WTC11 (cell line): ENCODE data around the gene GPC5. TPM values are rescaled to one million over a fixed set of nuclear protein-coding genes. Genes with fewer than 3 reads are reported as not detected.
A peak's percentile ranks its signal among the peaks of the same experiment; 100 is the strongest.

ENCODE experiments used
- ATAC-seq: fragments of 200-7000 bp; cut with Tn5 transposase; 2 replicates; pipeline ENCODE4 v1.10.0; 2021; ENCODE audit warnings: mild to moderate bottlenecking, moderate library complexity
- CTCF ChIA-PET: fragments of 300-600 bp; sonication (Branson Sonifier 250); formaldehyde crosslinking; loops from one replicate; lab custom pipeline; 2021; ENCODE audit warnings: antibody characterized with exemption; lab: Charles Lee
- POLR2A ChIA-PET: fragments of 350-600 bp; sonication (Branson Sonifier 250); formaldehyde crosslinking; loops from one replicate; lab custom pipeline; 2021; ENCODE audit warnings: antibody characterized with exemption; lab: Charles Lee
- DNase-seq: peaks from one replicate; pipeline ENCODE4 v3.0.0; 2021; ENCODE audit warnings: low spot score
- H3K27ac Mint-ChIP-seq: 2 replicates; pipeline ENCODE4 v1.8.0; 2021; ENCODE audit warnings: mixed read lengths
- H3K27me3 Mint-ChIP-seq: 2 replicates; pipeline ENCODE4 v1.8.0; 2021; ENCODE audit warnings: low read depth, mild to moderate bottlenecking, moderate library complexity, mixed read lengths
- H3K36me3 Mint-ChIP-seq: 2 replicates; pipeline ENCODE4 v1.8.0; 2021; ENCODE audit warnings: mixed read lengths
- H3K4me1 Mint-ChIP-seq: 2 replicates; pipeline ENCODE4 v1.8.0; 2022; ENCODE audit warnings: mixed read lengths
- H3K4me3 Mint-ChIP-seq: 2 replicates; pipeline ENCODE4 v1.8.0; 2021; ENCODE audit warnings: mild to moderate bottlenecking, moderate library complexity, mixed read lengths
- H3K9me3 Mint-ChIP-seq: 2 replicates; pipeline ENCODE4 v1.8.0; 2021; ENCODE audit warnings: mixed read lengths
- JUN ChIP-seq: sonication (generic); formaldehyde crosslinking; IDR thresholded peaks from 2 replicates; pipeline ENCODE4 v1.8.0; 2023; ENCODE audit warnings: mild to moderate bottlenecking, missing genetic modification reagents
- NFYB ChIP-seq: sonication (generic); formaldehyde crosslinking; conservative IDR thresholded peaks from 2 replicates; pipeline ENCODE4 v1.8.0; 2022; ENCODE audit warnings: low read depth, missing genetic modification reagents
- ZNF138 ChIP-seq: sonication (generic); formaldehyde crosslinking; conservative IDR thresholded peaks from 2 replicates; pipeline ENCODE4 v1.8.1; 2022; ENCODE audit warnings: mild to moderate bottlenecking, moderate library complexity, missing genetic modification reagents
- ZNF423 ChIP-seq: fragments of 250-450 bp; sonication (Bioruptor Pico); IDR thresholded peaks from 2 replicates; pipeline ENCODE4 v2.1.2; 2022; ENCODE audit warnings: mild to moderate bottlenecking, moderate library complexity
- ZNF671 ChIP-seq: fragments of 250-450 bp; sonication (Bioruptor Pico); IDR thresholded peaks from 2 replicates; pipeline ENCODE4 v1.8.0; 2021; ENCODE audit warnings: mild to moderate bottlenecking
- total RNA-seq: library from RNA; stranded (reverse); gene quantifications from 3 replicates; pipeline ENCODE4 v1.2.3, GENCODE V29; 2021
- TF ChIP-seq, protein P1 (sequence below): fragments of 250-450 bp; sonication (Bioruptor Pico); IDR thresholded peaks from 2 replicates; pipeline ENCODE4 v1.9.0; 2021; ENCODE audit warnings: mild to moderate bottlenecking
- TF ChIP-seq, protein P2 (sequence below): sonication (generic); formaldehyde crosslinking; IDR thresholded peaks from 2 replicates; pipeline ENCODE4 v1.8.1; 2023; ENCODE audit warnings: mild to moderate bottlenecking, missing genetic modification reagents
- TF ChIP-seq, protein P3 (sequence below): fragments of 250-450 bp; sonication (Bioruptor Pico); IDR thresholded peaks from 2 replicates; pipeline ENCODE4 v1.9.0; 2021; ENCODE audit warnings: mild to moderate bottlenecking, borderline replicate concordance
- TF ChIP-seq, protein P4 (sequence below): fragments of 250-450 bp; sonication (Bioruptor Pico); conservative IDR thresholded peaks from 2 replicates; pipeline ENCODE4 v1.9.0; 2021; ENCODE audit warnings: mild to moderate bottlenecking
- TF ChIP-seq, protein P5 (sequence below): fragments of 200-600 bp; IDR thresholded peaks from 2 replicates; pipeline ENCODE4 v1.8.0; 2022; ENCODE audit warnings: antibody characterized with exemption
- TF ChIP-seq, protein P6 (sequence below): sonication (generic); formaldehyde crosslinking; IDR thresholded peaks from 2 replicates; pipeline ENCODE4 v1.8.1; 2023; ENCODE audit warnings: mild to moderate bottlenecking, missing genetic modification reagents, borderline replicate concordance
- TF ChIP-seq, protein P7 (sequence below): sonication (generic); formaldehyde crosslinking; IDR thresholded peaks from 2 replicates; pipeline ENCODE4 v1.8.1; 2022; ENCODE audit warnings: low read depth, mild to moderate bottlenecking, moderate library complexity, missing genetic modification reagents, borderline replicate concordance
- TF ChIP-seq, protein P8 (sequence below): sonication (generic); formaldehyde crosslinking; IDR thresholded peaks from 2 replicates; pipeline ENCODE4 v1.8.1; 2023; ENCODE audit warnings: mild to moderate bottlenecking, missing genetic modification reagents

The GPC5 gene
- total RNA-seq, 1 experiment from 2014 or later: 0.46 TPM

DNA sequence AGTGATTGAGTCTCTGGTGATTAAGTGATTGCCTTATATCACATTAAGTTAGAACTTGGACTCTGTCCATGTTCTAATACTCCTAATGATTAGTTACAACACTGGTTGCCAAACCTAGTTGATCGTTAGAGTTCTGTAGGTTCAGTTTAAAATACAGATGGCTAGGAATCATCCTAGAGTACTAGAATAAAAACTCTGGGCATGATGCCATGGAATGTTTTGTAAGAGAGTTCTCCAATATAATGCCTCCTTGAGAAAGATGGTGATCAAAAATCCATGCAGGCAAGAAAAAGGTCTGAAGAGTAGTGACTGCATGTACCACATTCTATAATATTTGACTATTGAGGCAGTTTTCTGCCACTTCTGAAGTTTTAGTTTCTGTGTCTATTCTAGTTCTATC lies 176.3 kb downstream of the GPC5 start (continued):
- TF ChIP-seq, protein P1, sequence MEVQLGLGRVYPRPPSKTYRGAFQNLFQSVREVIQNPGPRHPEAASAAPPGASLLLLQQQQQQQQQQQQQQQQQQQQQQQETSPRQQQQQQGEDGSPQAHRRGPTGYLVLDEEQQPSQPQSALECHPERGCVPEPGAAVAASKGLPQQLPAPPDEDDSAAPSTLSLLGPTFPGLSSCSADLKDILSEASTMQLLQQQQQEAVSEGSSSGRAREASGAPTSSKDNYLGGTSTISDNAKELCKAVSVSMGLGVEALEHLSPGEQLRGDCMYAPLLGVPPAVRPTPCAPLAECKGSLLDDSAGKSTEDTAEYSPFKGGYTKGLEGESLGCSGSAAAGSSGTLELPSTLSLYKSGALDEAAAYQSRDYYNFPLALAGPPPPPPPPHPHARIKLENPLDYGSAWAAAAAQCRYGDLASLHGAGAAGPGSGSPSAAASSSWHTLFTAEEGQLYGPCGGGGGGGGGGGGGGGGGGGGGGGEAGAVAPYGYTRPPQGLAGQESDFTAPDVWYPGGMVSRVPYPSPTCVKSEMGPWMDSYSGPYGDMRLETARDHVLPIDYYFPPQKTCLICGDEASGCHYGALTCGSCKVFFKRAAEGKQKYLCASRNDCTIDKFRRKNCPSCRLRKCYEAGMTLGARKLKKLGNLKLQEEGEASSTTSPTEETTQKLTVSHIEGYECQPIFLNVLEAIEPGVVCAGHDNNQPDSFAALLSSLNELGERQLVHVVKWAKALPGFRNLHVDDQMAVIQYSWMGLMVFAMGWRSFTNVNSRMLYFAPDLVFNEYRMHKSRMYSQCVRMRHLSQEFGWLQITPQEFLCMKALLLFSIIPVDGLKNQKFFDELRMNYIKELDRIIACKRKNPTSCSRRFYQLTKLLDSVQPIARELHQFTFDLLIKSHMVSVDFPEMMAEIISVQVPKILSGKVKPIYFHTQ: no peak

DNA sequence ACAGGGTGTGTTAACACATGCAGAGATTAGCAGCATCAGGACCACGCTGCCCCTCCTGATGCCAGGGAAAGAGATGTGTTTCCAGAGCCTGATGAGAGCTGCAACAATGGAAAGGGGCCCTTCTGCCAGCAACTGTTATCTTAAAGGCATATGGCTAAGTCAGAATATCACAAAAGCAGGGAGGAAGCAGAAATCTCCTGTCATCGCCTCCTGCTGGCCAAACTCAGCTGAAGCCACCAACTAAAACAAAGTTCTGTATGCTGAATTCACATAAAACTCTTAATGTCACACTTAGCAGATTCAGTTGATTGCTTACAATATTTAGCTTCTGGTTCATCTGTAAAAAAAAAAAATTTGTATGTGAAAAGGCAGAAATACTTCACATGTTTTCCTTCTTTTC lies 178.2 kb downstream of the GPC5 start:
- Mint-ChIP-seq H3K27ac (no peak overlapping the region), H3K9me3 (peaks cover 7% of the 10 kb centered on the region), H3K27me3 (no peaks in the 10 kb centered on the region), H3K4me1 (no peaks in the 10 kb centered on the region), H3K36me3 (no peaks in the 10 kb centered on the region), H3K4me3 (no peak overlapping the region)
- TF ChIP-seq, protein P2, sequence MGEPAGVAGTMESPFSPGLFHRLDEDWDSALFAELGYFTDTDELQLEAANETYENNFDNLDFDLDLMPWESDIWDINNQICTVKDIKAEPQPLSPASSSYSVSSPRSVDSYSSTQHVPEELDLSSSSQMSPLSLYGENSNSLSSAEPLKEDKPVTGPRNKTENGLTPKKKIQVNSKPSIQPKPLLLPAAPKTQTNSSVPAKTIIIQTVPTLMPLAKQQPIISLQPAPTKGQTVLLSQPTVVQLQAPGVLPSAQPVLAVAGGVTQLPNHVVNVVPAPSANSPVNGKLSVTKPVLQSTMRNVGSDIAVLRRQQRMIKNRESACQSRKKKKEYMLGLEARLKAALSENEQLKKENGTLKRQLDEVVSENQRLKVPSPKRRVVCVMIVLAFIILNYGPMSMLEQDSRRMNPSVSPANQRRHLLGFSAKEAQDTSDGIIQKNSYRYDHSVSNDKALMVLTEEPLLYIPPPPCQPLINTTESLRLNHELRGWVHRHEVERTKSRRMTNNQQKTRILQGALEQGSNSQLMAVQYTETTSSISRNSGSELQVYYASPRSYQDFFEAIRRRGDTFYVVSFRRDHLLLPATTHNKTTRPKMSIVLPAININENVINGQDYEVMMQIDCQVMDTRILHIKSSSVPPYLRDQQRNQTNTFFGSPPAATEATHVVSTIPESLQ: no peak
- TF ChIP-seq, protein P3, sequence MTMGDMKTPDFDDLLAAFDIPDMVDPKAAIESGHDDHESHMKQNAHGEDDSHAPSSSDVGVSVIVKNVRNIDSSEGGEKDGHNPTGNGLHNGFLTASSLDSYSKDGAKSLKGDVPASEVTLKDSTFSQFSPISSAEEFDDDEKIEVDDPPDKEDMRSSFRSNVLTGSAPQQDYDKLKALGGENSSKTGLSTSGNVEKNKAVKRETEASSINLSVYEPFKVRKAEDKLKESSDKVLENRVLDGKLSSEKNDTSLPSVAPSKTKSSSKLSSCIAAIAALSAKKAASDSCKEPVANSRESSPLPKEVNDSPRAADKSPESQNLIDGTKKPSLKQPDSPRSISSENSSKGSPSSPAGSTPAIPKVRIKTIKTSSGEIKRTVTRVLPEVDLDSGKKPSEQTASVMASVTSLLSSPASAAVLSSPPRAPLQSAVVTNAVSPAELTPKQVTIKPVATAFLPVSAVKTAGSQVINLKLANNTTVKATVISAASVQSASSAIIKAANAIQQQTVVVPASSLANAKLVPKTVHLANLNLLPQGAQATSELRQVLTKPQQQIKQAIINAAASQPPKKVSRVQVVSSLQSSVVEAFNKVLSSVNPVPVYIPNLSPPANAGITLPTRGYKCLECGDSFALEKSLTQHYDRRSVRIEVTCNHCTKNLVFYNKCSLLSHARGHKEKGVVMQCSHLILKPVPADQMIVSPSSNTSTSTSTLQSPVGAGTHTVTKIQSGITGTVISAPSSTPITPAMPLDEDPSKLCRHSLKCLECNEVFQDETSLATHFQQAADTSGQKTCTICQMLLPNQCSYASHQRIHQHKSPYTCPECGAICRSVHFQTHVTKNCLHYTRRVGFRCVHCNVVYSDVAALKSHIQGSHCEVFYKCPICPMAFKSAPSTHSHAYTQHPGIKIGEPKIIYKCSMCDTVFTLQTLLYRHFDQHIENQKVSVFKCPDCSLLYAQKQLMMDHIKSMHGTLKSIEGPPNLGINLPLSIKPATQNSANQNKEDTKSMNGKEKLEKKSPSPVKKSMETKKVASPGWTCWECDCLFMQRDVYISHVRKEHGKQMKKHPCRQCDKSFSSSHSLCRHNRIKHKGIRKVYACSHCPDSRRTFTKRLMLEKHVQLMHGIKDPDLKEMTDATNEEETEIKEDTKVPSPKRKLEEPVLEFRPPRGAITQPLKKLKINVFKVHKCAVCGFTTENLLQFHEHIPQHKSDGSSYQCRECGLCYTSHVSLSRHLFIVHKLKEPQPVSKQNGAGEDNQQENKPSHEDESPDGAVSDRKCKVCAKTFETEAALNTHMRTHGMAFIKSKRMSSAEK: no peak
- TF ChIP-seq JUN (CRISPR knock-in tag) (no peak), ZNF138 (no peak)
- TF ChIP-seq, protein P4, sequence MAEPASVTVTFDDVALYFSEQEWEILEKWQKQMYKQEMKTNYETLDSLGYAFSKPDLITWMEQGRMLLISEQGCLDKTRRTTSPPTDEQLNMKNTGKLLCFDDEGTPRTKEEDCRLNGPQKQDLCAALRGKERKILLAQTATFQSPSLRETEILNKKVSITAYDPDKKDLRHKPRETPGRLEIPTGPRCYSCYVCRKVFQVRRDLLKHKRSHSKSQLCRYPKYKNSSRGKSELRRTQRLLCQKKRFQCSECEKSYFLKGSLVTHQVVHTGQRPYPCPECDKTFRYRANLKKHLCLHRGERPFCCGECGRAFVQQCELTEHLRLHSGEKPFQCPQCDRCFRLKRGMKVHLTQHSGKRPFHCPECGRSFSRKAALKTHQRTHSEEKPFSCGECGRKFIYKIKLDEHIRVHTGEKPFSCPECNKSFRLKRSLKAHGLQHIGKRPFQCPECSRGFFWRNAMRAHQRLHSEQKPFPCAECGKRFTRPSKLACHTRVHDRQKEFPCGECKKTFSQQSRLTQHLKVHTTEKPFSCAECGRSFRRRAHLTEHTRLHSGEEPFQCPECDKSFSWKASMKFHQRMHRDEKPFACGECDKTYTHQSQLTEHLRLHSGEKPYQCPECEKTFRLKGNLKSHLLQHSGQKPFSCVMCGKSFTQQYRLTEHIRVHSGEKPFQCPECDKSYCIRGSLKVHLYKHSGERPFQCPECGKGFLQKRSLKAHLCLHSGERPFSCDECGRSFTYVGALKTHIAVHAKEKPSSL (CRISPR knock-in tag): no peak
- TF ChIP-seq, protein P5, sequence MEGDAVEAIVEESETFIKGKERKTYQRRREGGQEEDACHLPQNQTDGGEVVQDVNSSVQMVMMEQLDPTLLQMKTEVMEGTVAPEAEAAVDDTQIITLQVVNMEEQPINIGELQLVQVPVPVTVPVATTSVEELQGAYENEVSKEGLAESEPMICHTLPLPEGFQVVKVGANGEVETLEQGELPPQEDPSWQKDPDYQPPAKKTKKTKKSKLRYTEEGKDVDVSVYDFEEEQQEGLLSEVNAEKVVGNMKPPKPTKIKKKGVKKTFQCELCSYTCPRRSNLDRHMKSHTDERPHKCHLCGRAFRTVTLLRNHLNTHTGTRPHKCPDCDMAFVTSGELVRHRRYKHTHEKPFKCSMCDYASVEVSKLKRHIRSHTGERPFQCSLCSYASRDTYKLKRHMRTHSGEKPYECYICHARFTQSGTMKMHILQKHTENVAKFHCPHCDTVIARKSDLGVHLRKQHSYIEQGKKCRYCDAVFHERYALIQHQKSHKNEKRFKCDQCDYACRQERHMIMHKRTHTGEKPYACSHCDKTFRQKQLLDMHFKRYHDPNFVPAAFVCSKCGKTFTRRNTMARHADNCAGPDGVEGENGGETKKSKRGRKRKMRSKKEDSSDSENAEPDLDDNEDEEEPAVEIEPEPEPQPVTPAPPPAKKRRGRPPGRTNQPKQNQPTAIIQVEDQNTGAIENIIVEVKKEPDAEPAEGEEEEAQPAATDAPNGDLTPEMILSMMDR: peak; percentile 42
- peak; percentile 50 for DNase-seq
- ATAC-seq: peak; percentile 84
- ChIA-PET CTCF (interaction anchor here (1.2 to 3.8 kb wide), 5 partner anchors 16 to 205 kb away, joined by 3 to 15 read pairs (median 8); no protein-coding TSS in a partner anchor), POLR2A (no interaction called here)

DNA sequence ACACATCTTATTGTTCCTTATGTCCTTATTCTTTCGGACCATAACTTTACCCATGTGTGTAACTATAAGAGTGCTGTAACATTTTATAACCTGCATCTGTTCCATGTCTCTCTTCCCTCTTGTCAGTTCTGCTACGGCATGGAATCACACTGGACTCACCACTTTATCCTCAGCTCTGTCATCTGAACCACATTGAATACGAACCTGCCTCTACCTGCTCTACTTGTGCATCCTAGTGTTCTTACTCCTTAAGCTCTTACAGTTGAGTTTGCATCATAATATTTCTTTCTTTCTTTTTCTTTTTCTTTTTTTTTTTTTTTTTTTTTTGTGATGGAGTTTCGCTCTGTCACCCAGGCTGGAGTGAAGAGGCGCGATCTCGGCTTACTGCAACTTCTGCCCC lies 180.9 kb downstream of the GPC5 start:
- Mint-ChIP-seq H3K9me3 (peaks cover 7% of the 10 kb centered on the region), H3K4me3 (no peak overlapping the region), H3K27me3 (no peaks in the 10 kb centered on the region), H3K36me3 (no peaks in the 10 kb centered on the region), H3K4me1 (no peaks in the 10 kb centered on the region), H3K27ac (no peak overlapping the region)
- CTCF ChIA-PET: no interaction called here
- no peak for DNase-seq
- no peak for ATAC-seq
- POLR2A ChIA-PET: no interaction called here
- no peak for TF ChIP-seq ZNF423 (CRISPR knock-in tag)
- TF ChIP-seq, protein P6, sequence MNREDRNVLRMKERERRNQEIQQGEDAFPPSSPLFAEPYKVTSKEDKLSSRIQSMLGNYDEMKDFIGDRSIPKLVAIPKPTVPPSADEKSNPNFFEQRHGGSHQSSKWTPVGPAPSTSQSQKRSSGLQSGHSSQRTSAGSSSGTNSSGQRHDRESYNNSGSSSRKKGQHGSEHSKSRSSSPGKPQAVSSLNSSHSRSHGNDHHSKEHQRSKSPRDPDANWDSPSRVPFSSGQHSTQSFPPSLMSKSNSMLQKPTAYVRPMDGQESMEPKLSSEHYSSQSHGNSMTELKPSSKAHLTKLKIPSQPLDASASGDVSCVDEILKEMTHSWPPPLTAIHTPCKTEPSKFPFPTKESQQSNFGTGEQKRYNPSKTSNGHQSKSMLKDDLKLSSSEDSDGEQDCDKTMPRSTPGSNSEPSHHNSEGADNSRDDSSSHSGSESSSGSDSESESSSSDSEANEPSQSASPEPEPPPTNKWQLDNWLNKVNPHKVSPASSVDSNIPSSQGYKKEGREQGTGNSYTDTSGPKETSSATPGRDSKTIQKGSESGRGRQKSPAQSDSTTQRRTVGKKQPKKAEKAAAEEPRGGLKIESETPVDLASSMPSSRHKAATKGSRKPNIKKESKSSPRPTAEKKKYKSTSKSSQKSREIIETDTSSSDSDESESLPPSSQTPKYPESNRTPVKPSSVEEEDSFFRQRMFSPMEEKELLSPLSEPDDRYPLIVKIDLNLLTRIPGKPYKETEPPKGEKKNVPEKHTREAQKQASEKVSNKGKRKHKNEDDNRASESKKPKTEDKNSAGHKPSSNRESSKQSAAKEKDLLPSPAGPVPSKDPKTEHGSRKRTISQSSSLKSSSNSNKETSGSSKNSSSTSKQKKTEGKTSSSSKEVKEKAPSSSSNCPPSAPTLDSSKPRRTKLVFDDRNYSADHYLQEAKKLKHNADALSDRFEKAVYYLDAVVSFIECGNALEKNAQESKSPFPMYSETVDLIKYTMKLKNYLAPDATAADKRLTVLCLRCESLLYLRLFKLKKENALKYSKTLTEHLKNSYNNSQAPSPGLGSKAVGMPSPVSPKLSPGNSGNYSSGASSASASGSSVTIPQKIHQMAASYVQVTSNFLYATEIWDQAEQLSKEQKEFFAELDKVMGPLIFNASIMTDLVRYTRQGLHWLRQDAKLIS: no peak
- TF ChIP-seq ZNF671 (CRISPR knock-in tag): no peak
- TF ChIP-seq NFYB: no peak
- TF ChIP-seq, protein P7, sequence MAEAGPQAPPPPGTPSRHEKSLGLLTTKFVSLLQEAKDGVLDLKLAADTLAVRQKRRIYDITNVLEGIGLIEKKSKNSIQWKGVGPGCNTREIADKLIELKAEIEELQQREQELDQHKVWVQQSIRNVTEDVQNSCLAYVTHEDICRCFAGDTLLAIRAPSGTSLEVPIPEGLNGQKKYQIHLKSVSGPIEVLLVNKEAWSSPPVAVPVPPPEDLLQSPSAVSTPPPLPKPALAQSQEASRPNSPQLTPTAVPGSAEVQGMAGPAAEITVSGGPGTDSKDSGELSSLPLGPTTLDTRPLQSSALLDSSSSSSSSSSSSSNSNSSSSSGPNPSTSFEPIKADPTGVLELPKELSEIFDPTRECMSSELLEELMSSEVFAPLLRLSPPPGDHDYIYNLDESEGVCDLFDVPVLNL (CRISPR knock-in tag): no peak
- TF ChIP-seq, protein P8, sequence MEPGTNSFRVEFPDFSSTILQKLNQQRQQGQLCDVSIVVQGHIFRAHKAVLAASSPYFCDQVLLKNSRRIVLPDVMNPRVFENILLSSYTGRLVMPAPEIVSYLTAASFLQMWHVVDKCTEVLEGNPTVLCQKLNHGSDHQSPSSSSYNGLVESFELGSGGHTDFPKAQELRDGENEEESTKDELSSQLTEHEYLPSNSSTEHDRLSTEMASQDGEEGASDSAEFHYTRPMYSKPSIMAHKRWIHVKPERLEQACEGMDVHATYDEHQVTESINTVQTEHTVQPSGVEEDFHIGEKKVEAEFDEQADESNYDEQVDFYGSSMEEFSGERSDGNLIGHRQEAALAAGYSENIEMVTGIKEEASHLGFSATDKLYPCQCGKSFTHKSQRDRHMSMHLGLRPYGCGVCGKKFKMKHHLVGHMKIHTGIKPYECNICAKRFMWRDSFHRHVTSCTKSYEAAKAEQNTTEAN (CRISPR knock-in tag): no peak
